Stimulated activated CD4-positive, alpha-beta T cell treated with anti-CD3 and anti-CD28 coated beads, Interleukin-2, amount 100 ng/mL, for 4 hours (primary cell): ENCODE data around the gene PRKCA.

Experiments
- DNase-seq: peaks from one replicate; pipeline ENCODE4 v3.0.0-alpha.2; 2020; ENCODE audit warnings: low read depth

Gene PRKCA

DNA sequence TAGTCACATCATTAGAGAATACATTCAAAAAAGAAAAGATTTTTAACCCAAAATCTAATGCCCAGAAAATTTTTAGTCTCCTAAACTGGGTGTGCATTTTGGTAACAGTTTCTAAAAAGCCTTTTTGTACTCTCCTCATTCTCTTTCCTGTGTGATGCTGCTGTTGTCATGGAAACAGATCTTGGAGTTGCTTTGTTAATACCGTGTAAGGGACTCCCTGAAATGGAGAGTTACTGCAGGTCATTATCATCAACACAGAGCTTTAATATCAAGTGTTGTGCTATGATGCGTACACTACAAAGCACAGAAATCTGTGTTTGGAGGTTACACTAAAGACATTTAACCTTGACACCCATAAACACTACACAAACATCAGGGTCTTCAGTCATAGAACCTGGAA lies 216.3 kb downstream of the PRKCA start:
- DNase-seq, result no peak

DNA sequence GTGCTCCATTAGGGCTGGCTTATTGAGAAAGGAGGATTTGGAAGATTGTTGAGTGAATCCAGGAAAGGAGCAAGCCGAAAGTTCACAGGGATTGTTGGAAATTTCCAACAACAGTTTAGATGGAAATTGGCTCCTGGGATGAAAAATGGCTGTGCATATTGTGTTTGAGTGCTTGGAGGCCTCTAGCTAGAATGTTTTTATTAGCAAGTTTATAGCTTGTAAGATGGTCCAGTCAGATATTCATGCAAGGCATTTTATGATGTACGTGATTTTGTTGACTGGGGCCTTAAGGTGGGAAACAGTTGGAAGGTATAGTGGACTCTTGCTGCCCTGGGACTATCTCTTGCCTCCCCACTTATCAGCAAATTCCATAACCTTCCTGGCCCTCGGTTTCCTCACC lies 216.7 kb downstream of the PRKCA start:
- no peak for DNase-seq

- DNase-seq, result no peak
Measured at GRCh38 chr17:66520999-66521398, 218.6 kb downstream of the PRKCA start.

DNA sequence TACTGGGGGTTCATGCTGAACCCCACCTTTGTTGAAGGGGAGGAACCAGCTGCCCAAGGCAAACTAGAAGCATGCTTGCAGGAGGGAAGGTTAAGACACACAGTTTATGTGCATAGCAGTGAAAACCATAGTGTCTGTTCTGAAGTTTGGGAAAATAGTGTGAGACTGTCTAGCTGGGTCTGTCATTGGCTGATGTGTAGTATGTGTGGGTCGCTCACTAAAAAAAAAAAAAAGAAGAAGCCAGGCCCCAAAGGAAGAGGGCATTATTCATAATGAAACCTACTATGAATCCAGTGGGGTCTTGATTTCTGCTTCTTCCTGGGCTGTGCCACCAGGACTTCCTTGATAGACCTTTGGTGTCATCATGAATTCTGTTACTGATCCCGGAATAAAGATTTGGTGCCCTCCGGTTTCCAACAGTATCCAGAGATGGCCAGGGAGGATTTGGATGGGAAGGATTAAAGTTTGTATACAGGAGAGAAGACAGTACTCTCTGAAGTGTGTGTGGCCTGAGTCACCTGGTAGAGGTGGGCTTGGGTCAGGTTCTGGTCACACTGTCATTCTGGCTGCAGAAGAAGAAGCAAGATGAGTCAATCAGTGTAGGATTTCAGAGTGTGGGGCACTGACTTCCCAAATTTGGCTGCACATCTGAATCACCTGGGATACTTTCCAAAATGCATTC lies 220.3 kb downstream of the PRKCA start:
- no peak for DNase-seq

GRCh38 chr17:66523378-66524200 lies 221.2 kb downstream of the PRKCA start:
- DNase-seq, result no peak

- DNase-seq, result no peak
Measured at GRCh38 chr17:66524877-66525276, 222.5 kb downstream of the PRKCA start.

DNA sequence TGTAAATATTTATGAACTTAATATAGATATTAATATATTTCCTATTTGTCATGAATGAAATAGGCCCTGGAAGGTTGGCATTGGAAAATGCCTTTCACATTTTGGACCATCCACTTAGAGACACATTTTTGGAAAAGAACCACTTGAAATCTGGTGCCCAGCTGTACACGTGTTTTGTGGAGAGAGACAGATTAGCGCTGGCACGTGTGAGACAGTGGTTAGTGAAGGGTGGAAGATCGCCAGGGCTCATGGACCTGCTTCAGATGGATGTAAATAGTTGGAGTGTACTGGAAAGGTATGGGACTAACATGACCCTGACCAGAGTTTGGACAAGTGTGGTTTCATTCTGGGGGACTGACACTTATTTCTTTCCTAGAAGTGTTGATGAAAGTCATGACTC lies 222.9 kb downstream of the PRKCA start:
- DNase-seq, result no peak

GRCh38 chr17:66526827-66527226 lies 224.4 kb downstream of the PRKCA start:
- DNase-seq, result no peak

DNA sequence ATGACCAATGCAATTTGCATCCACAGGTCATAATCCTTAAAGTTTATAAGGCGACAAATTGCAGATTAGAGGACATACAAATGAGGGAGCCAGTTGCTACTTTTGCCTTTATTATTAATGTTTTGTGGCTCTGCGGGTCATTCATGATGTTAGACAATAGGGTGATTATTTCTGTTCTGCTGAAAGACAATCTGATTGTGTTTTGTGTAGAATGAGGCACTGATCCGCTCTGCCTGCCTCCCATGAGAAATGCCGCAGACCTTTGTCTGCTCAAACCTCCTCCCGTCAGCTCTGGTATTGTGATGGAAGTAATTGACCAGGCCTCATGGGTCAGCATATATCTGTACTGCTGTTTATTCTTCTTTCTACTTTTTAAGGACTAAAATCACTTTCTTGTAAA lies 224.9 kb downstream of the PRKCA start:
- DNase-seq, result no peak

DNA sequence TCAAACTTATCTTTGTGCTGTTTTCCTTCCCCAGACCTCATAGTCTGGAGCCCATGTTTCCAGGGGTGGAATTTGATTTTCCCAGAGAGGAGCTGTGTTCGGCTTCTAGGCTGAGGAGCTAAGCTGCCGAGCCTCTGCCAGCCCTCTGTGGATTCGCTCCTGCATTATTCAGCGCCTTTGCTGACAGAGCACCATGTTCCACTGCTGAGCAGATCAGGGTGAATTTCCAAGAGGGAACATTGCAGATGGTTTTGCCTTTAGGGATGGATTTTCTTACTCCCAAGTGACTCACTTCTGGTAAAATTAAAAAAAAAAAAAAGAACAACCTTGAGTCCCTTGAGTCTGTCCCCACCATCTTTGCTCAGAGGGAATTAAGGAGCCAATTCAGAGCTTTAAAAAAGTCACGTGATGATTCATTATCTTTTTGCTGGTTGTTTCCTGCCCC lies 229.5 kb downstream of the PRKCA start:
- no peak for DNase-seq

GRCh38 chr17:66533572-66533971 lies 231.2 kb downstream of the PRKCA start:
- no peak for DNase-seq

GRCh38 chr17:66533986-66534385 lies 231.6 kb downstream of the PRKCA start:
- DNase-seq, result no peak

DNA sequence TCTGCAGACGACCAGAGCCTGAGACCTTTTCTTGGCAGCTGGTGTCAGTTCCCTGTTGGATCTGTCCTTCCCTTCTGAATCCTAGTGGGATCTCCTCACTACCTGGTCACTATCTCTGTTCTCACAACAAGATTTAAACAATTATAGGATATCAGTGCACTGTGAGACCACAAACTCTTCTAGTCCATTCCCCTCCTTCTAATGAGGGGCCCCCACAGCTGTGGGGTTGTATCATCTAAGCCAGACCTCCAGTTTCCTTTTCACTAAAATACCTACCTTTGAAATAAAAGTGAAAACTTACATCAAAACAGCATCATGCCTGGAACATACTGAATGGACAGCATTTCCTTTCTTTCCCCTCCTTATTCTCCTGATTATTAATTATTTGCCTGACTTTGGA lies 233.2 kb downstream of the PRKCA start:
- no peak for DNase-seq

DNA sequence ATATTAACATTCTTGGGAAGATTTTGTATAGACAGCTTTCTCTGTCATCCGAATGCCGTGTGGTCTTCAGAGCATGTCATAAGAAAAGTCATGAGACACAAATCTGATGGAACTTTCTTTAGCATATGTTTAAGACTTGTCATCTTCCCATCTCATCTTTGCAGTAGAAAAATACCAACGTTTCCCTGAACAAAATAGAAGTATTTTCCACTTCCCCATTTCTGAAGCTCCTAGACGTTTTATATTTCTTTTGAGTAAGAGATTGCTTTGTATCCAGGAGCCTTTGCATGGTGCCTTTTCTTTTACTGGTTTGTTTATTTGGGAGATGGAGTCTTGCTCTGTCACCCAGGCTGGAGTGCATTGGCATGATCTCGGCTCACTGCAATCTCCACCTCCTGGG lies 235.1 kb downstream of the PRKCA start:
- no peak for DNase-seq

DNA sequence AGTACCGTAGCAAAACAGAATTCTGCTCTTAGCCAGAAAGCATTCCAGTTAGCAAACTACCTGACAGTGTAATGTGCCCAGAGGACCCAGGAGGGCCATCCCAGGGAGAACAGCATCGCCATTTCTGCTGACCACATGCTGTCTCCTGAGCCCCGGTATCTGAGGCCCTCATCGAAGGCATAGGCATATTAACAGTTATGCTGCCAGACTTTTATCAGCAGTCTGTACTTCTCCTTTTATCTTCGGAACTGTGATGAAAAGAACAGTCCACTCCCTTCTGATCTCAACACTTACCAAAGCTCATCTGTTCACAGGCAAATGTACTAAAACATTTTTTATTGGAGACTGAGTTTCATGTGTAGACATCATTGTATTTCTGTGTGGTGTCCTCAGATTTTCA lies 236.4 kb downstream of the PRKCA start:
- no peak for DNase-seq

GRCh38 chr17:66540131-66540781 lies 237.8 kb downstream of the PRKCA start:
- DNase-seq, result no peak

DNA sequence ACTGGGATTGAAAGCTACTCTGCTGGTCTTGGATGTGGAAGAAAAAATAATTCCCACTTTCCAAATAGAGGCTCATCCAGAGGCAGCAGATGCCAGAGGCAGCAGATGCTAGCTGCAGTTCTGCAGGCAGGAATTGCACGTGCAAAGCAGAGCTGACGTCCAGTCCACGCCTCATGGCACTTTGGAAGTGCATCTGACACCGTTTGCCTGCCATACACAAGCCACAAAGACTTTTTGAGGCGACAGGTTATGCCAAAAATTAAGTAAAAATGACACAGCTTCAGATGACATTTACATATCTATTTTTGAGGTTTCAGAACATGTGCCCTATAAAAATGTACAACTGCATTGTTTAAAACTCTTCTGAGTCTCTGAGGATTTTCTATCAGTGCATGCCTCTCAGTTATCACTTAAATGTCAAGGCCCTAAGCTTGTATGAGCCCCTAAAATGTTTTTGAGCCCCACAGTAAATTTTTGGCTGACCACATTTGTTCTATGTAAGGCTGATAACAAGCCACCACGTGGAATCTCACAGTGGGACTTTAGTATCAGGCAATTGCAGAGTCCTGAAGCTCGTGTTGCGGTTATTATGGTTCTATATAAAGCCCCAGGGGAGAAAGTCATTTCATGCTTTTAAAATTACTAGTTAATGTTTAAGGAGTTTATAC lies 239.2 kb downstream of the PRKCA start:
- no peak for DNase-seq

DNA sequence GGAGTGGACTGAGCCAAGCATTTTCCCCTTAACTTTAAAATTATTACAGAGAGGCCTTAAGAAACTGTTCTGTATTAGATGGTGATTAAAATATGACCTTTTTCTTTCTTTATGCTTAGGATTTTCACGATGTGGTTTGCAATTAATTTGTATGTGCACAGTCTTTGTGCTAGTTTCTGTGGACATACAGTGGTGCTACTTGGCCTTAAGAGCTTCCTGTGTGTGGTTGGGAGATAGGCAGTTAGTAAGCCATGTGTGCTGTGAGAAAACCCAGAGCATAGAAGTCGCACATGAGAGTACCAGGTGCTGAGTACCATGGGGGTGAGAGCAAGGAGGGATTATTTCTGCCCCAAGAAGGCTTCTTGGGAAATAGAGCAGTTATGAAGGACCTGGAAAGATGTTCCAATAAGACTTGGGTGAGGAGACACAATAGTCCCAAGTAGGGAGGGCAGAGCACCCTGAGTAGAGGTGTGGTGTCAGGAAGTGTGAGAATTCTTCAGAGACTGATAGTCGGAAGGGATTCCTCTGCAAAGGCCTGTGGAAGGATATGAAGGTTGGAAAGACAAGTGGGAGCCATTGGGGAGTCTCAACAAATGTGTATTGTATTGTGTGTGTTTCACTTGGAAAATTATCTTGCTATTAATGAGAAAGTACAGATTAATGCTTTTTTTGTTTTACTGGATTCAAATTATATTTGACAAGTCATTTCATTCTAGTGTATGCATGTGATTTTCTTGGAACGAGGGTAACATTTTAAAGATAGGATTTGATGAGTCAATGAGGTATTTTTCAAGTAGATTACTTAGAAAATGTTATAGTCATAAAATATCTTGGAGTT lies 239.9 kb downstream of the PRKCA start:
- no peak for DNase-seq

DNA sequence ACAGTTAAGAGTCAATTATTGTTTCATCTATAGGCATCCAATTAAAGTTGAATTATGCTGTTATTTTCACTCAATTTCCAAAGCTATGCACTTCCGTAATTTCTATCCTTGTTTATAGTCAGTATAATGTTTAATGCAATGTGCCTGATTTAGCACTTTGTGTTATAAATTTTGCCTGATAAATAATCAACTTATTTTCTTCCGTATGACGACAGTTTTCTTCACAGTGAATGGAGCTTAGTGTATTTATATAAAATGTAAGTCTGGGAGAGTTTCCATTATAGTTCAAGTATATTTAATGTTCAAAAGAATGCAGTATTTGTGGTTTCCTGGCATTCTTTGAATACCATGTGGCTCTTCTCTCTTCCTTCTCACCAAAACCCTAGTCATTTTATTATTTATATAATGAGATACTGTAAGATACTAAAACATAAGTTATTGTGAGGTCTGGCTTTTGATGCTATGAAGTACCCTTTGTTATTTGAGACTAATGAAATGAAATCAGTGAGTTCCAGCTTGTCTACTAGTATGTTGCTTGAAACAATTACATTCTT lies 240.6 kb downstream of the PRKCA start:
- DNase-seq, result no peak

DNA sequence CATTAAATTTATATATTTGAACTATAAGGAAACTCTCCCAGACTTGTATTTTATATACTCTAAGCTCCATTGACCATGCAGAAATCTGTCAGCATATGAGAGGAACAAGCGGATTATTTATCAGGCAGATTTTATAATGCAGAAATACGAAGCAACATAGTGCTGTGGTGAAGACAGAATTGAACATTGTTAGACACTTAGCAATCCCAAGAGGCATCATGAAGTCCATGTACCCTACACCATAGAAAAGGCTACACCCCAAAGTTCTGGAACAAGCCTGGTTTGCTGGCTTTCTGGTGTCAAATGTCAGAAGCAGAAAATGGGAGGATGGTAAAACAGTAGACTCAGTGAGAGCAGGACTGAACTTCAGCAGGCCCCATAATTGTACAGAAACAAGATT lies 241.1 kb downstream of the PRKCA start:
- no peak for DNase-seq

DNA sequence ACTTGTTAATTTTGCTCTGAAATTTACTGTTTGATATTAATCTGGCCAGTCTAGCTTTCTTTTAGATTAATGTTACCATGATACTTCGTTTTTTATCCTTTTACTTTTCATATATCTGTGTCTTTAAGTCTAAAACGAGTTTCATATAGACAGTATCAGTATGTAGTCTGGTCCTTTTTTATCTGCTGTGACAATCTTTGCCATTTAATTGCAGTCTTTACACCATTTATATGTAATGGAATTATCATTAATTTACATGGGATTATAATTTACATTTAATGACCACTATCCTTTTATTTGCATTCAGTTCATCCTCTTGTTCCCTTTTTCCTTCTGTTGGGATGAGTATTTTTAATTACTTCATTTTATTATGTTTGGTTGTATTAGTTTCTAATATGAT lies 243.5 kb downstream of the PRKCA start:
- DNase-seq, result no peak
